ENCODE results near the gene MYL7. TPM values are rescaled to one million over a fixed set of nuclear protein-coding genes. Genes with fewer than 3 reads are reported as not detected.

MYL7 gene
- total and polyA plus RNA-seq, 2 of the 13 experiments (the other 11 are each of a cell fraction or from before 2014, with no cell fraction given) = 1.8 TPM; not detected in 1

GRCh38 chr7:44150466-44150832 lies 9.3 kb upstream of the MYL7 start:
- no TSS peak for BruUV-seq (replicated peaks)
- Histone ChIP-seq H3K27ac (ENCODE audit: extremely low read length, insufficient read depth, low read length) (no peak overlapping the region), H3K36me3 (replicated peaks in 1 of 2; ENCODE audit: control insufficient read depth in 1 of 2, insufficient read depth in 2 of 2, low read length in 2 of 2) (no peaks in the 10 kb centered on the region), H3K9ac (ENCODE audit: insufficient read depth, low read depth, low read length) (no peak overlapping the region), H3K27me3 (ENCODE audit: control insufficient read depth in 1 of 2, insufficient read depth in 2 of 2, low read length in 2 of 2) (peaks cover 2 to 58% of the 10 kb centered on the region in 2 experiments; a peak in 3 of 5 replicates), H3K79me2 (ENCODE audit: insufficient read depth, low read length) (no peaks in the 10 kb centered on the region), H3K4me3 (replicated peaks in 1 of 3; ENCODE audit: insufficient read depth in 1 of 3, low read depth in 2 of 3, low read length in 3 of 3) (no peak overlapping the region), H3K4me2 (ENCODE audit: low read depth, low read length) (no peak overlapping the region), H4K20me1 (ENCODE audit: insufficient read depth, low read length) (no peaks in the 10 kb centered on the region), H2AFZ (ENCODE audit: low read length) (no peak overlapping the region), H3K4me1 (ENCODE audit: insufficient read depth, low read length) (peaks cover 9% of the 10 kb centered on the region), H3K9me3 (ENCODE audit: low read length) (no peaks in the 10 kb centered on the region)
- intact Hi-C loops (cut with micrococcal nuclease; ENCODE audit: unreplicated experiment) = no loop called here
- no peak for FAIRE-seq
- ChIA-PET POLR2A (no interaction called here), CTCF (ENCODE audit: low intra/inter-chr PET ratio, low total read pairs) (no interaction called here)
- in situ Hi-C loops (cut with HindIII; ENCODE audit: extremely low pct_ligation_motif_present, low pct_unique_long_range_greater_than_20kb) = no loop called here
- no peak for ATAC-seq
- no peak for DNase-seq (ENCODE audit: low spot score)
- 22% methylated on average over 4 of the region's 5 CpGs for WGBS (ENCODE audit: low lambda C conversion rate)
- TF ChIP-seq ATRX (CRISPR knock-in tag; IDR thresholded peaks at IDR 0.05; ENCODE audit: borderline replicate concordance) (no peak), KAT8 (CRISPR knock-in tag; IDR thresholded peaks at IDR 0.05) (no peak), KIAA2018 (CRISPR knock-in tag; IDR thresholded peaks at IDR 0.05; ENCODE audit: borderline replicate concordance) (no peak), RBM39 (IDR thresholded peaks at IDR 0.05; ENCODE audit: low read depth, low read length, poor library complexity, severe bottlenecking) (no peak), NCOA2 (CRISPR knock-in tag; IDR thresholded peaks at IDR 0.05) (no peak), HMGXB4 (CRISPR knock-in tag; IDR thresholded peaks at IDR 0.05; ENCODE audit: borderline replicate concordance in 1 of 2, low read depth in 1 of 2) (no peak), KLF15 (CRISPR knock-in tag; IDR thresholded peaks at IDR 0.05; ENCODE audit: borderline replicate concordance) (no peak), ZNF503 (CRISPR knock-in tag; IDR thresholded peaks at IDR 0.05) (no peak), ZNF138 (CRISPR knock-in tag; IDR thresholded peaks at IDR 0.05; ENCODE audit: low read depth) (no peak), ZNF761 (CRISPR knock-in tag; conservative IDR thresholded peaks at IDR 0.05) (no peak), ZNF597 (CRISPR knock-in tag; IDR thresholded peaks at IDR 0.05) (no peak)
